ENCODE measurements around the gene GOLGA6A. TPM values are rescaled to one million over a fixed set of nuclear protein-coding genes. Genes with fewer than 3 reads are reported as not detected.
"Not testable (repeated sequence)": the region's sequence is repeated elsewhere in the genome, so short reads cannot be mapped to it uniquely, and the experiment has no call there.

Gene GOLGA6A
- total RNA-seq, 4 donors from 2014 or later = 0.20 to 0.87 TPM; not detected in 2

DNA sequence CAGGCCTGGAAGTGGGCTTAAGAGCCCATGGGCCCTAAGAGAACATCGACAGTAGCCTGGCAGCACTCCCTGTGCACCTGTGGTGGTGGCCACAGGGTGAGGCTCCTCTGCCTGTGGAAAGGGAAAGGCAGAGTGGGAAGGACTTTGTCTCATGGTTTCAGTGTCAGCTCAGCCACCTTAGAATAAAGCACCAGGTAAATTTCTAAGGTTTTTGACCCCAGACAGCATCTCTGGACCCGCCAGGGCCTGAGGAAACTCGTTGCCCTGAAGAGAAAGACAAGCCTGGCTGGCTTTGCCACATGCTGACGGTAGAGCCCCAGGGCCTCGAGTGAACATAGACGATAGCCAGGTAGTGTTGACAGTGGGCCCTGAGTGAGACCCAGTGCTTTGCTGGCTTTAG, 22.1 kb downstream of the GOLGA6A start:
- TF ChIP-seq EP300 (IDR thresholded peaks at IDR 0.05) (no peak), POLR2A (IDR thresholded peaks at IDR 0.05) (no peak)
- TF ChIP-seq, protein P1, sequence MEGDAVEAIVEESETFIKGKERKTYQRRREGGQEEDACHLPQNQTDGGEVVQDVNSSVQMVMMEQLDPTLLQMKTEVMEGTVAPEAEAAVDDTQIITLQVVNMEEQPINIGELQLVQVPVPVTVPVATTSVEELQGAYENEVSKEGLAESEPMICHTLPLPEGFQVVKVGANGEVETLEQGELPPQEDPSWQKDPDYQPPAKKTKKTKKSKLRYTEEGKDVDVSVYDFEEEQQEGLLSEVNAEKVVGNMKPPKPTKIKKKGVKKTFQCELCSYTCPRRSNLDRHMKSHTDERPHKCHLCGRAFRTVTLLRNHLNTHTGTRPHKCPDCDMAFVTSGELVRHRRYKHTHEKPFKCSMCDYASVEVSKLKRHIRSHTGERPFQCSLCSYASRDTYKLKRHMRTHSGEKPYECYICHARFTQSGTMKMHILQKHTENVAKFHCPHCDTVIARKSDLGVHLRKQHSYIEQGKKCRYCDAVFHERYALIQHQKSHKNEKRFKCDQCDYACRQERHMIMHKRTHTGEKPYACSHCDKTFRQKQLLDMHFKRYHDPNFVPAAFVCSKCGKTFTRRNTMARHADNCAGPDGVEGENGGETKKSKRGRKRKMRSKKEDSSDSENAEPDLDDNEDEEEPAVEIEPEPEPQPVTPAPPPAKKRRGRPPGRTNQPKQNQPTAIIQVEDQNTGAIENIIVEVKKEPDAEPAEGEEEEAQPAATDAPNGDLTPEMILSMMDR (IDR thresholded peaks at IDR 0.05) = no peak
- no peak for DNase-seq (ENCODE audit: low spot score in 2 of 2)
- H3K36me3 ChIP-seq = peaks cover 0 to 15% (median 0%) of the 10 kb centered on the region in 3 donors
- no peaks in the 10 kb centered on the region for H3K4me1 ChIP-seq
- no peak overlapping the region for H3K27ac ChIP-seq
- no peaks in the 10 kb centered on the region for H3K9me3 ChIP-seq
- no peaks in the 10 kb centered on the region for H3K27me3 ChIP-seq
- no peak overlapping the region for H3K4me3 ChIP-seq
- WGBS, 2 donors = 74 to 81% methylated on average over 6 of the region's 6 CpGs

DNA sequence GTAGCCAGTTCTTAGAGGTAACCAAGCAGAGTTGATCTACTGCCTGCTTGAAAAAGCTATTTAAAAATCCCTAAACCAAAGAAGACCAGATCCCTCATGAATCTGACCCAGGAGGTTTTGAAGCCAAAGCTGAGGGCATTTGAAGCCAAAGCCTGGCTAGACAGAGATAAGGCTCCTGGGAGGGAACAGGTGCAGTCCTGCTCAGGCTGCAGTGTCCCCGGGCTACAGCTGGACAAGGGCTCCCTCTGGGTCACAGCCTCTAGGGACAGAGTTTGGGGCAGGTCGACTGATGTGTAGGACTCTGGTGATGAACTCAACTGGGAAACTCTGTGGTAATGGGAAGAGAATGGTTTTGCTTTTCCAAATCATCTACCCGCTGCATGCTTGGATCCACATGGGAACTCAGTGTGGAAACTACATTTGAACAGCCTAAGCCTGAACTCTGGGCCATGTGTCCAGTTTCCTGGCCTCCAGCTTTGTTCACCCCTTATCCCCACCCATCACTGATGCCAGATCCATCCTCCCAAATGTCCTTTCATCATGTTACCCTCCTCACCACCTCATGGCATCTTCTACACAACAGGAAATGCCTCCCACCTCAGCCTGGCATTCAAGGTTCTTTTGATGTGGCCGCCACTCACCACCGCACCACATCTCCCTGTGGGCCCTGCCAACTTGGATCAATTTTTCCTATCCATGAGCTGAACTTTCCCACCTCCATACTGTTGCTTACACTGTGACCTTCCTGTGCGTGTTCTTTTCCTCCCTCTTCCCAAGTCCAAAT, 23.1 kb downstream of the GOLGA6A start:
- H3K9me3 ChIP-seq; H3K27me3 ChIP-seq; DNase-seq (ENCODE audit: low spot score in 2 of 2); H3K4me1 ChIP-seq; H3K4me3 ChIP-seq; H3K27ac ChIP-seq: not testable (repeated sequence)
- 83 to 85% methylated on average over 6 of the region's 6 CpGs for WGBS, 2 donors
- peaks cover 0 to 15% (median 0%) of the 10 kb centered on the region in 3 donors for H3K36me3 ChIP-seq

DNA sequence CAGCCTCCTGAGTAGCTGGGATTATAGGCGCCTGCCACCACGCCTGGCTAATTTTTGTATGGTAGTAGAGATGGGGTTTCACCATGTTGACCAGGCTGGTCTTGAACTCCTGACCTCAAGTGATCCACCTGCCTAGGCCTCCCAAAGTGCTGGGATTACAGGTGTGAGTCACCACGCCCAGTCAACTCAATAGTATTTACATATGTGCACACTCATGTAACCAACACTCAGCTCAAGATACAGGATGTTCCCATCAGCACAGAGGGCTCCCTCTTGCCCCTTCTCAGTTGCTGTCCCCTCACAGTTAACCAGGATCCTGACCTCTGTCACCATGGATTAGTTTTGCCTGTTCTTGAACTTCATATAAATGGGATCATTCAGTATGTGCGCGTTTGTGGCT, 26.0 kb downstream of the GOLGA6A start:
- H3K4me3 ChIP-seq; H3K9me3 ChIP-seq; H3K27me3 ChIP-seq; H3K27ac ChIP-seq; DNase-seq (ENCODE audit: low spot score in 2 of 2): not testable (repeated sequence)
- peaks cover 0 to 32% (median 15%) of the 10 kb centered on the region in 4 donors for H3K4me1 ChIP-seq
- WGBS, 2 donors = 83 to 88% methylated on average over 5 of the region's 5 CpGs
- peaks cover 0 to 15% (median 0%) of the 10 kb centered on the region in 3 donors for H3K36me3 ChIP-seq

DNA sequence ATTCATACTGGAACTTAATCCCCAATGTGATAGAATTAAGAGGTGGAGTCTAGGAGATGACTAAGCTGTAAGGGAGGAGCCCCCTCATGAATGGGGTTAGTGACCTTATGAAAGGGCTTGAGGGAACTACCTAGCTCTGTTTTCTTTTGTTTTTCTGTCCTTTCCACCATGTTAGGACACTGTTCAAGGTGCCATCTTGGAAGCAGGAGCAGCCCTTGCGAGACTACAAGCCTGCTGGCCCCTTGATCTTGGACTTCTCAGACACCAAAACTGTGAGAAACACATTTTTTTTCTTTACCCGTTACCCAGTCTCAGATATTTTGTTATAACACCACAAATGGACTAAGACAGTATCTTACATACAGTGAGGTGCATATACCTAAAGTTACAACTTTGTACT, 26.5 kb downstream of the GOLGA6A start:
- 81 to 90% methylated on average over 2 of the region's 2 CpGs for WGBS, 2 donors
- Histone ChIP-seq H3K27ac (no peak overlapping the region), H3K9me3 (no peaks in the 10 kb centered on the region), H3K4me1 (peaks cover 0 to 36% (median 16%) of the 10 kb centered on the region in 4 donors), H3K36me3 (peaks cover 0 to 15% (median 0%) of the 10 kb centered on the region in 3 donors), H3K27me3 (no peaks in the 10 kb centered on the region), H3K4me3 (no peak overlapping the region)
- TF ChIP-seq, protein P1 (IDR thresholded peaks at IDR 0.05) = no peak
- TF ChIP-seq EP300 (IDR thresholded peaks at IDR 0.05) = no peak
- no peak for TF ChIP-seq POLR2A (IDR thresholded peaks at IDR 0.05)
- DNase-seq (ENCODE audit: low spot score in 2 of 2) = no peak

DNA sequence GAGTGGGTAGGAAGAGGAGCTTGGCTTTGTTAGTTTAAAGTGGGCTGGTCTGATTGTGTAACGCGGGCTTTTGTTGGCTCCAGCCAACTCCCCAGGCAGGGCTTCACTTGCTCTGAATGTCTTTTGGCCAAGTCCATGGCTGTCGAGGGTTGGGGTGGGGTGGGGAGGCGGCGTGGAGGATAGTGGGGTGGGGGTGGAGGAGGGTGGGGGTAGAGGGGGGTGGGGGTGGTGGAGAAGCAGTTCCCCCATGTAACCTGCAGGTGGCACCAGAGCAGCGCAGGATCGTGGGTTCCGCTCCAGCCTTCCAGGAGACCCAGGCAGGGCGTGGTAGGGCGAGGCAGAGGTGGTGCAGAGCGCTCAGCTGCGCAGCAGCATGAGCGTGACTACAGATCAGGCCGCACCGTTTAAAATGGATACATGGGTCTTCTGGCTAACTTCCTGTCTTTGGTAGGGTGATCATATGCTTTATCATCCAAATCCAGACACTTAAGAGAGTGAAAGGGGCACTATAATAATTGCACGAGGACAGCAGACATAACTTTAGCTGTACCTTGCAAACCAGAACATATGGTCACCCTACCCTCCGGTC, 28.3 kb downstream of the GOLGA6A start:
- peak overlapping the region in 1 of 4 donors; percentile 8 for H3K4me3 ChIP-seq
- H3K27me3 ChIP-seq = no peaks in the 10 kb centered on the region
- peak overlapping the region in 1 of 4 donors; percentile 77 for H3K27ac ChIP-seq
- peaks cover 0 to 52% (median 26%) of the 10 kb centered on the region in 4 donors for H3K4me1 ChIP-seq
- no peaks in the 10 kb centered on the region for H3K9me3 ChIP-seq
- WGBS, 2 donors = 11 to 14% methylated on average over 15 to 17 of the region's 17 CpGs
- peak in 1 of 2 donors; percentile 66 for TF ChIP-seq EP300 (IDR thresholded peaks at IDR 0.05)
- TF ChIP-seq, protein P1 (IDR thresholded peaks at IDR 0.05) = peak; percentile 37 to 90 (median 72)
- no peak for TF ChIP-seq POLR2A (IDR thresholded peaks at IDR 0.05)
- peak; percentile 64 to 80 for DNase-seq (ENCODE audit: low spot score in 2 of 2)
- peaks cover 0 to 3% (median 0%) of the 10 kb centered on the region in 3 donors for H3K36me3 ChIP-seq

DNA sequence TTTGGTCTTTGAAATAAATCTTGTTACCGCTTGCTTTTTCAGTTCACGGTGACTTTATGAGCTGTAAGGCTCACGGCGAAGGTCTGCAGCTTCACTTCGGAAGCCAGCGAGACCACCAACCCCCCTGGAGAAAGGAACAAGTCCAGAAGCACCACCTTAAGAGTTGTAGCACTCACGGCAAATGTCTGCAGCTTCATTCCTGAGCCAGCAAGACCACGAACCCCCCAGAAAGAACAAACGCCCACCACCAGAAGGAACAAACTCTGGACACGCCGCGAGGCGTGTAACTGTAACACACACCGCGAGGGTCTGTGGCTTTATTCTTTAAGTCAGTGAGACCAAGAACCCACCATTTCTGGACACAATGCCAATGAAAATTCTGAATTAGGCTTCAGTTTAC, 28.8 kb downstream of the GOLGA6A start:
- Histone ChIP-seq H3K4me1 (peaks cover 0 to 58% (median 29%) of the 10 kb centered on the region in 4 donors), H3K9me3 (no peaks in the 10 kb centered on the region), H3K36me3 (no peaks in the 10 kb centered on the region), H3K27ac (peak overlapping the region in 1 of 4 donors; percentile 77), H3K4me3 (no peak overlapping the region), H3K27me3 (no peaks in the 10 kb centered on the region)
- WGBS, 2 donors = 70 to 71% methylated on average over 14 to 15 of the region's 15 CpGs
- no peak for DNase-seq (ENCODE audit: low spot score in 2 of 2)
- TF ChIP-seq, protein P1 (IDR thresholded peaks at IDR 0.05) = no peak
- TF ChIP-seq EP300 (IDR thresholded peaks at IDR 0.05) = no peak
- TF ChIP-seq POLR2A (IDR thresholded peaks at IDR 0.05) = no peak

DNA sequence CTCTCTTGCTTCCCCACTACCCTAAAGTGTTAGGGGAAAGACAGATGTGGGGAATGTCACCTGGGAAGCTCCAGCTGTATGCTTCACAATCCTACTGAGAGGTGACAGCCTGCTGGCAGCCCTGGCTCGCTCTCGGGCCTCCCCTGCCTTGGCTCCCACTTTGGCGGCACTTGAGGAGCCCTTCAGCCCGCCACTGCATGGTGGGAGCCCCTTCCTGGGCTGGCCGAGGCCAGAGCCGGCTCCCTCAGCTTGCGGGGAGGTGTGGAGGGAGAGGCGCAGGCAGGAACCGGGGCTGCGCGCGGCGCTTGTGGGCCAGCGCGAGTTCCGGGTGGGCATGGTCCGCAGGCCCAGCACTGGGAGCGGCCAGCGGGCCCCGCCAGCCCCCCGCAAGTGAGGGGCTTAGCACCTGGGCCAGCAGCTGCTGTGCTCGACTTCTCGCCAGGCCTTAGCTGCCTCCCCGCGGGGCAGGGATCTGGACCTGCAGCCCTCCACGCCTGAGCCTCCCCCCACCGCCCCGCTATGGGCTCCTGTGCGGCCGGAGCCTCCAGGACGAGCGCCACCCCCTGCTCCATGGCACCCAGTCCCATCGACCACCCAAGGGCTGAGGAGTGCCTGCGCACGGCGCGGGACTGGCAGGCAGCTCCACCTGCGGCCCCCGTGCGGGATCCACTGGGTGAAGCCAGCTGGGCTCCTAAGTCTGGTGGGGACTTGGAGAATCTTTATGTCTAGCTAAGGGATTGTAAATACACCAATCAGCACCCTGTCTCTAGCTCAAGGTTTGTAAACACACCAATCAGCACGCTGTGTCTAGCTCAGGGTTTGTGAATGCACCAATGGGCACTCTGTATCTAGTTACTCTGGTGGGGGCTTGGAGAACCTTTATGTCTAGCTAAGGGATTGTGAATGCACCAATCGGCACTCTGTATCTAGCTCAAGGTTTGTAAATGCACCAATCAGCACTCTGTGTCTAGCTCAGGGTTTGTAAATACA, 29.8 kb downstream of the GOLGA6A start:
- H3K27ac ChIP-seq = peak overlapping the region in 3 of 4 donors; percentile 50 to 94 (median 86)
- peaks cover 0 to 67% (median 37%) of the 10 kb centered on the region in 4 donors for H3K4me1 ChIP-seq
- not testable (repeated sequence) for H3K36me3 ChIP-seq; DNase-seq (ENCODE audit: low spot score in 2 of 2); H3K9me3 ChIP-seq; H3K4me3 ChIP-seq; H3K27me3 ChIP-seq
- WGBS, 2 donors = 90 to 94% methylated on average over 22 to 37 of the region's 42 CpGs
